NCI-H2029 treated with DMSO at 0.1 percent for 48 hours (cell line): ENCODE results near the gene THRB.
A peak's percentile ranks its signal among the peaks of the same experiment; 100 is the strongest.
"Not testable (repeated sequence)": the region's sequence is repeated elsewhere in the genome, so short reads cannot be mapped to it uniquely, and the experiment has no call there.

Experiments
- DNase-seq: peaks from one replicate; lab custom pipeline; 2025; lab: John Stamatoyannopoulos, UW

Gene THRB

DNA sequence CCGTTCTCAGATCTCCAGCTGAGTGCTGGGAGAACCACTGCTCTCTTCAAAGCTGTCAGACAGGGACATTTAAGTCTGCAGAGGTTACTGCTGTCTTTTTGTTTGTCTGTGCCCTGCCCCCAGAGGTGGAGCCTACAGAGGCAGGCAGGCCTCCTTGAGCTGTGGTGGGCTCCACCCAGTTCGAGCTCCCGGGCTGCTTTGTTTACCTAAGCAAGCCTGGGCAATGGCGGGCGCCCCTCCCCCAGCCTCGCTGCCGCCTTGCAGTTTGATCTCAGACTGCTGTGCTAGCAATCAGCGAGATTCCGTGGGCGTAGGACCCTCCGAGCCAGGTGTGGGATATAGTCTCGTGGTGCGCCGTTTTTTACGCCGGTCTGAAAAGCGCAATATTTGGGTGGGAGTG, 399.8 kb downstream of the THRB start:
- not testable (repeated sequence) for DNase-seq

DNA sequence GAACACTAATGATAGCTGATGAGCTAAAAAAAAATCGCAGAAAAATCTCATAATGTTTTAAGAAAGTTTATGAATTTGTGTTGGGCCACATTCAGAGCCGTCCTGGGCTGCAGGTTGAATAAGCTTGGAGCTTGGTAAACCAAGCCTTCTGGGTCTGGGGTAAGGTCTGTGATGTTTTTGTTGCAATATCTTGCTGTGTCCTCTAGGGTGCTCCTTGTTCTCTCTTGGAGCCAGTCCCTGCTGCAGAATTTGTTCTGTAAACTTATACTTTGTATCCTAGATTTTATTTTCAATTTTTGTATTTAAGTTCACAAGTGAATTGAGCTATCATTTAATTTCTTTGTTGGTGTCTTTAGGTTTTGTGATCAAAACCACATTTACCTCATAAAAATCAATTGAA, 405.9 kb downstream of the THRB start:
- DNase-seq: peak; percentile 32

DNA sequence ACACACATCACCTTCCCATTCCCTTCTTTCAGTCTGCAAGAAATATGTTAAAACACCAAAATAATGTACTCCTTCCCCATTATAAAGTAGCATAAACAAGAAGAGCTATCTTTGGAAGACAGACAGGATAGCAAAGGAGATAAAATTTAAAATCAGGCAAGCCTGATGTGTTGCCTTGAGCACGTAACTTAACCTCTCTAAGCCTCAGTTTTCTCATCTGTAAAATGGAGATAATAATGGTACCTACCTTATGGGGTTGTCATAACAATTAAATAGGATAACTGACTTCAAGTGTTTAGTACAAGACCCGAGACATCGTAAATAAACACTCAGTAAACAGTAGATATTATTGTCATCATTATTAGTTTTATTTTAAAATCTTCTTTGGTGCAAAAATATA, 407.2 kb downstream of the THRB start:
- no peak for DNase-seq

DNA sequence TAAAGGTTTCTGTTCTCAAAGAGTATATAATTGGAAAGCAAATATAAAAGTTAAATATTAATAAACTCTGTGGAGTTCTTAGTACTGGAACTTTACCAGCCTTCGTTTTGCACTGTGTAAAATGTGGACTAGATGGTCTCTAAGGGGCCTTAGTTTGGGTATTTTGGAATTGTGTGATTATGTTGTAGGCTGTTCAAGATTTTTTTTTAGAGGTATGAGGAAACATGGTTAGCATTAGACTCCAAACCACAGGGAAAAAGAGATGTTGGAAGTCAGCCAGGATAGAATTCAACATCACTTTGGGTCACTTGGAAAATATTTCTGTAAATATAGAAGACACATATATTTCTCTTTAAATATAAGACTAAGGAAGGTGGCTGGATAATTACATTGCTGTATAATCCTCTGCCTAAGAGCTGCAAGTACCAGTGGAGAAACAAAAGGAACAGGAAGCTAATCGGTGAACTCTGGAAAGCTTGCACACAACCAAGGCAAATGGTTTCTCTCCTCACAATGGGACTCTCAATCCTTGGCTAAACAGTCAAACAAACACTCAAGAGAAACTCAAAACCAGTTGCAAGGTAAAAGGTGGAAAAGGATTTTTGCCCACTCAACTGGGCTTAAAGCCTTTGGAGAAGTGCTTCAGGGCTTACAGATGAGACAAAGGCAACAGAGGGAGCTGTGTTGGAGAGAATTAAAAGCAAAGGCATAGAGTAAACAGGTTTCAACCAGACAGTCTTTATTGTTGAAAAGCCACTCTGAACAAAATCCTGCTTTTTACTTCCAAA, 407.8 kb downstream of the THRB start:
- DNase-seq: peak; percentile 99

DNA sequence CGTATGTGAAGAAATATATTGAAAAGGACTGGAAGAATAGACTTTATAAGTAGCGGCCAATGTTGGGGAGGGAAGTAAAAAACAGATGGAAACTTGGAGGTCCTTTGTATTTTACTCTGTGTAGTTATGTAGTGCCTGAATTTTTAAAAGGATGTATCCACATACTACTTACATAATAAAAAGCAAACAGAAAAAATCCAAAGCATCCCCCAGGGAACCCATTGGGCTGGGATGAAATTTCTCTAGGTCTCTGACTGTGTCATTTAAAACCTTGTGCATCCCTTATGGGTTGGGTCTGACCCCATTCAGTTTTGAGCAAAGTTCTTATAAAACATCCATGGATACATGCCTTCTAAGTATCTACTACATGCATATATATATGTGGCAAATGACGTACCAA, 408.4 kb downstream of the THRB start:
- DNase-seq: no peak

DNA sequence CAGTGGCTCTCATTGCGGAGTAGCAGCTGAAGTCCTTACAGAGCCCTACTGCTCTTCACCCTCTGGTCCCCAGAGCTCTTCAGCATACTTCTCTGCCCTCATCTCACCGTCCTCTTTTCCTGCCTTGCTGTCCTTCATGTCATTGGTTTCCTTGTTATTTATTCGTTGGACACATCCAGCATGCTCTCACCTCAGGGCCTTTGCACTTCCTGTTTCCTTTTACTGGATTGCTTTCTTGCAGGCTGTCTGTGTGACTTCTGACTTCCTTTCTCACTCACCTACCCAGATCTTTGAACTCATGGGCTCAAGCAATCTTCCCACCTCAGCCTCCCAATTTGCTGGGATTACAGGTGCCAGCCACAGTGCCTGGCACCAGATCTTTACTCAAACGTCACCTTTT, 422.5 kb downstream of the THRB start:
- DNase-seq: no peak

DNA sequence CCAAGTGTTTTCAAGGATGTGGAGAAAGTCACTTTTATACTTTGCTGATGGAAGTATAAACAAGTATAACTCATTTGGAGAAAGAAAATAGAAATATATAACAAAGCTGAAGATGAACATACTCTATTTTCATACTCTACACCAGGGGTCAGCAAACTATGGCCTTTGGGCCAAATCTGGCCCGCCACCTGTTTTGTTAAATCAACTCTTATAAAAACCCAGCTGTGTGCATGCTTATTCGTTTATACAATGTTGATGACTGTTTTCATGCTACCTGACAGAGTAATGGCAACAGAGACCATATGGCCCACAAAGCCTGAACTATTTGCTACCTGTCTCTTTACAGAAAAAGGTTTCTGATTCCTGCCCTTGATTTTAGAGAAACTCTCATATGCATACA, 425.6 kb downstream of the THRB start:
- no peak for DNase-seq

DNA sequence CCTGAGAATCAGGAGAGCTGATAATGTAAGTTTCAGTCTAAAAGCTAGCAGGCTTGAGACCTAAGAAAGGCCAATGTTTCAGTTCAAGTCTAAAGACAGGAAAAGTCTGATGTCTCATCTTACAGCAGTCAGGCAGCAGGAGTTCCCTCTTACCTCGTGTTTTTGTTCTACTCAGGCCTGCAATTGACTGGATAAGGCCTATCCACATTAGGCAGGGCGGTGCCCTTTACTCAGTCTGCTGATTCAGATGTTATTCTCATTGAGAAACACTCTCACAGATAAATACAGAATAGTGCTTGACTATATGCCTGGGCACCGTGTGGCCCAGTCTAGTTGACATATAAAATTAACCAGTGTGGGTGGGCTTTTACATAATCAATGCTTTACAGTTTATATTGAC, 427.2 kb downstream of the THRB start:
- no peak for DNase-seq
